ENCODE results near the gene RFNG. TPM values are rescaled to one million over a fixed set of nuclear protein-coding genes. Genes with fewer than 3 reads are reported as not detected.

RFNG gene
- total RNA-seq, 4 donors from 2014 or later: 22.5 to 66.9 (median 49.0) TPM

DNA sequence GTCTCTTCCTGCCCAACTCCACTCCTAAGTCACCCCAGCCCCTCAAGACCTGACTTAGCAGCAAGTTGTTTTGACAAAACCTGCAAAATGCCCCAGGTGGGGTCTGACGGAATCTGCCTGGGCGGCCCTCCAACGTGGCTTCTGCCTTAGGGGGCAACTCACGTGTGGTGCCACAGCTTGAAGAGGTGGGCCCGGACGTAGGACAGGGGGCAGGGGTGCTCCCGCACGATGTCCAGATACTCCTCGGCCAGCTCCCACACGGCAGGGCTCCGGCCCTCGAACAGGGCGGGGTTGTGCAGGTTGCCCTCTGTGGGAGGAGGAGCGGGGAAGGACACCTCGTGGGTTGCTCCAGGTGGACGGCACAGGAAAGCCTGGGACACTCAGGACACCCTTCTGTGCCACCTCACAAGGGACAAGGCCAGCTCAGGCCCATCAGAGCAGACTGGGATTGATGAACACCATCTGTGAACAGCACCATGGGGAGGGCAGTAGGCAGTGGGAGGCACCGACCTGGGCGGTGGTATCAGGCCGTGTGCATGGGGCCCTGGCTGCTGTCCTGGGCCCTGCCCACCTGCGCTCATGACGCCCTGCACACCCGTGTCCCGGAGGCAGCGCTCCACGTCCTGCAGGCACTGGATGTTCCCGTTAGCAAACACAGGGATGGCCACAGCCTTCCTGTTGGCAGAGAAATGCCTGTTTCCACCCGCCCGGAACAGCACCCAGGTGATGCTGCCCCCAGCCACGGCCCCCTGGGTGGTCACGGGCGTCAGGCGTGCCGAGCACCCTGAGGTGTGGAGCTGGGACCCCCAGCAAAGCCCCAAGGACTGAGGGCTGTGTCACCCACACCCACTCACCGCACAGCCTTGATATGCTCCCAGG lies 9.7 kb upstream of the RFNG start:
- TF ChIP-seq, protein P1, sequence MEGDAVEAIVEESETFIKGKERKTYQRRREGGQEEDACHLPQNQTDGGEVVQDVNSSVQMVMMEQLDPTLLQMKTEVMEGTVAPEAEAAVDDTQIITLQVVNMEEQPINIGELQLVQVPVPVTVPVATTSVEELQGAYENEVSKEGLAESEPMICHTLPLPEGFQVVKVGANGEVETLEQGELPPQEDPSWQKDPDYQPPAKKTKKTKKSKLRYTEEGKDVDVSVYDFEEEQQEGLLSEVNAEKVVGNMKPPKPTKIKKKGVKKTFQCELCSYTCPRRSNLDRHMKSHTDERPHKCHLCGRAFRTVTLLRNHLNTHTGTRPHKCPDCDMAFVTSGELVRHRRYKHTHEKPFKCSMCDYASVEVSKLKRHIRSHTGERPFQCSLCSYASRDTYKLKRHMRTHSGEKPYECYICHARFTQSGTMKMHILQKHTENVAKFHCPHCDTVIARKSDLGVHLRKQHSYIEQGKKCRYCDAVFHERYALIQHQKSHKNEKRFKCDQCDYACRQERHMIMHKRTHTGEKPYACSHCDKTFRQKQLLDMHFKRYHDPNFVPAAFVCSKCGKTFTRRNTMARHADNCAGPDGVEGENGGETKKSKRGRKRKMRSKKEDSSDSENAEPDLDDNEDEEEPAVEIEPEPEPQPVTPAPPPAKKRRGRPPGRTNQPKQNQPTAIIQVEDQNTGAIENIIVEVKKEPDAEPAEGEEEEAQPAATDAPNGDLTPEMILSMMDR (IDR thresholded peaks at IDR 0.05; ENCODE audit: low read depth): no peak

DNA sequence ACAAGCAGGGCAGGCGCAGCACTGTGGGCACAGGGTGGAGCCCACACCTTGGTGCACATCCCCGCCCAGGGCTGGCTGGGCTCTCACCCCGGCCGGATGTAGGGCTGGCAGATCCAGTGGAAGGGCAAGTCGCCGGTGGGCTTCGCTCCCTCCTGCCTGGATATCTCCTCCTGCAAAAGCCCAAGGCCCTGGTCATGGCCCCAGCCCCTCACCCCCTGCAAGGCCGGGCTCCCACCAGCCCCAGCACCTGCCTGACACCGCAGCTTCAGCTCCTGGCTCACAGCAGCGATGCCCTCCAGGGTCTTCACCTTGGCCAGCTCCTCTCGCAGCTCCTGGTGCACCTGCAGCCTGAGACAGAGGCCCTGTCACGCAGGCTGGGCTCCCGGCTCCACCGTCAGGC lies 9.0 kb upstream of the RFNG start:
- TF ChIP-seq, protein P1 (IDR thresholded peaks at IDR 0.05; ENCODE audit: low read depth): no peak

DNA sequence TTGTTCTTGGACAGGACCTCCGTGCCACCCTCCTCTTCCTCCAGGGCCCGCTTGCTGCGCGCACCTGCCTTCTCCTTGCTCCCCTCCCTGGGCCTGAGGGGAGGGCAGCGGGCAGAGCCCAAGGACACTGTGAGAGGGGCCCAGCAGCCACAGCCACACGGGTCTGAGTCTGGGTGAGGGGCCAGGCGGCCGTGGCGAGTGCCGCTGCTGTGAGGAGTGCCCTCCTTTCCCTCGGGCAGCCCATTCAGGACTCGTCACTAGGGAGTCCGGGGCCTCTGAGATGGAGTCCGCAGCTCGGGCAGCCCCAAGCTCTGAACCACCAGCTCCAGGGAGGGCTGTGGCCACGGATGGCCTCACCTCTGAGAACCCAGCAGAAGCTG lies 8.4 kb upstream of the RFNG start:
- TF ChIP-seq, protein P1 (IDR thresholded peaks at IDR 0.05; ENCODE audit: low read depth): no peak

DNA sequence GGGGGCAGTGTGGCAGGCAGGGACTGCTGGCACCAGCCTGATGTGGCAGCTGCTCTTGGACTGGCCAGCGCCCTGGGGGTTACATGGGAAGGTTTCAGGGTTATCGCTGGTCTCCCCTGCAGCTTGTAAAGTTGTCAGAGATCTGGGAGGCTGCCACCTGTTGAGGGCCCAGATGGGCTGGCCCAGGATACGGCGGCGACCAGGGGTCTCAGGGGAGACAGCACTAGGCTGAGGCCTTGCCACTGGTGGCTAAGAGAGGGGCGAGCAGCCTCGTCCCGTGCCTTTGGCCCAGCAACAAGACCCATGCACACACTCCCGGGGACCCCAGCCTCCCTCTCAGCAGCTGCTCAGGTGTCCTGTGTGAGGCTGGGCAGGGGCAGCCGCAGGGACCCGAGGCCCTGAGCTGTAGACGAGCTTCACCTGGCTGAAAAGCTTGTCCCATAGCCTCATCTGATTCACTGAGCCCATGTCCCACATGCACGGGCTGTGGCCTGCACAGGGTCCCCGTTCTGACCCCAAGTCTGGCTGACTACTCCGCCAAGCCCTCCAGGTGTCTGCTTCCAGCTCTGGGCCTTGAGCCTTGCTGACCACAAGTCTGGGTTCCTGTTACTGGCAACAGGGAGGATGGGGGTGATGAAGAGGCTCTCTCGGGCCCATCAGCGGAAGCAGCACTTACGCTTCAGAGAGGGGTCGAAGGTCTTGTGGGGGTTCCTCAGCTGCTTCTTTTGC lies 7.8 kb upstream of the RFNG start:
- TF ChIP-seq, protein P1 (IDR thresholded peaks at IDR 0.05; ENCODE audit: low read depth): no peak

DNA sequence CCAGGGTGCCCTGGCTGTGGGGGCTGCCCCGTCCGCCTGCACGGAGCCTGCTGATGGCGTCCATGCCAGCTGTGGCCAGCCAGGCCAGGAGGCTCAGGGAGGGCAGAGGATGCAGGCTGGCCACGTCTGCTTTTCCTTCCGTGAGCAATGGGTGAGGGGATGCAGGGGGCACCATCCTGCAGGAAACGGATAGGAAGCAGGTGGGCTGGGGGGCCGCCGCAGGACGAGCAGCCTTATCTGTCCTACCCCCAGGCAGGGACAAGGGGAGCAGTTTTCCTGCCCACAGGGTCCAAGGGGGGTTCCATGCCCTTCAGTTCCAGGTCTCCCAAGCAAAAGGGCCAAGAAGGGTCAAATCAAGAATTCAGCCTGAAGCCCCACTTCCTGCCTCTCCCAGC lies 7.2 kb upstream of the RFNG start:
- TF ChIP-seq, protein P1 (IDR thresholded peaks at IDR 0.05; ENCODE audit: low read depth): no peak

DNA sequence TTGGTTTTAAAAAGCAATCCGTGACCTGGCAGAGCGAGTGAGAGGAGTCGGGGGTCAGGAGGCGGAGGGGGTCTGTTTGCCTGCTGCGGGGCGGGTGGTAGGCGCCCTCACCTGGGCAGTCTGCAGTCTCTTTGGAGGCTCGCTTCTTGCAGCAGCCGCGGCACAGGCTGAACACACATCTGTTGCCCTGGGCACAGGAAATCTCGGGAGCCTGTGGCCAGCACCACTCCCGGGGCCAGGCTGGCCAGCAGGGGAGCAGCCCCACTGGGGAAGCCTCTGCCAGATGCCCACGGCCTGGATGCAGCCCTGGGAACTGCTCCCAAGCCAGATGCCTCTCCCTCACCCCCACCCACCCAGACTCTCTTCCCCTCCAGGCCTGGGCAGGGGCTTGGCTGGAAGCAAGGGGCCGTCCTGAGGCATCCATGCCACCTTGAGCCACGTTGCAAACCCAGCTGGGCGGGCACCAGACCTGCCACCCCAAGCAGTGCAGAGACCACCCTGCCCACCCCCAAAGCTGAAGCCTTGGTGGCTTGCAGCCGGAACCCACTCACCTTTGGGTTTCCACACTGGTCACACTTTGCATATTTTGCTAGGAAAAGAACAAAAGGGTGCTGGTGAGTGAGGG lies 6.7 kb upstream of the RFNG start:
- TF ChIP-seq, protein P1 (IDR thresholded peaks at IDR 0.05; ENCODE audit: low read depth): no peak
